Glomerular endothelial cell (primary cell): ENCODE results near the gene GOLIM4. TPM values are rescaled to one million over a fixed set of nuclear protein-coding genes. Genes with fewer than 3 reads are reported as not detected.
"Not testable (repeated sequence)": the region's sequence is repeated elsewhere in the genome, so short reads cannot be mapped to it uniquely, and the experiment has no call there.

Experiments
- DNase-seq: peaks from one replicate; pipeline ENCODE4 v3.0.0-alpha.2; 2011; ENCODE audit warnings: low read depth, low spot score; ENCODE audit errors: extremely low read depth
- total RNA-seq: library from RNA; depleted of rRNA; stranded (reverse); fragments of >200 nt; gene quantifications from 2 replicates; pipeline ENCODE4 v1.2.3, GENCODE V29; 2015

GOLIM4 gene
- total RNA-seq, 1 donor from 2014 or later: 66.9 TPM

- no peak for DNase-seq
Measured at GRCh38 chr3:168080022-168080421, 15.7 kb downstream of the GOLIM4 start.

- DNase-seq: no peak
Measured at GRCh38 chr3:168077091-168077490, 18.6 kb downstream of the GOLIM4 start.

- no peak for DNase-seq
Measured at GRCh38 chr3:168073842-168074605, 21.7 kb downstream of the GOLIM4 start.

- no peak for DNase-seq
Measured at GRCh38 chr3:168072323-168072650, 23.4 kb downstream of the GOLIM4 start.

GRCh38 chr3:168071591-168072322, 24.0 kb downstream of the GOLIM4 start:
- DNase-seq: no peak

- no peak for DNase-seq
Measured at GRCh38 chr3:168070919-168071318, 24.8 kb downstream of the GOLIM4 start.

- no peak for DNase-seq
Measured at GRCh38 chr3:168068346-168068745, 27.4 kb downstream of the GOLIM4 start.

GRCh38 chr3:168066882-168067281, 28.8 kb downstream of the GOLIM4 start:
- no peak for DNase-seq

GRCh38 chr3:168065569-168065968, 30.2 kb downstream of the GOLIM4 start:
- no peak for DNase-seq

GRCh38 chr3:168063122-168063521, 32.6 kb downstream of the GOLIM4 start:
- no peak for DNase-seq

GRCh38 chr3:168062679-168063078, 33.0 kb downstream of the GOLIM4 start:
- DNase-seq: no peak

- no peak for DNase-seq
Measured at GRCh38 chr3:168061332-168061996, 34.3 kb downstream of the GOLIM4 start.

- DNase-seq: no peak
Measured at GRCh38 chr3:168060317-168060716, 35.4 kb downstream of the GOLIM4 start.

- DNase-seq: no peak
Measured at GRCh38 chr3:168058481-168058880, 37.2 kb downstream of the GOLIM4 start.

GRCh38 chr3:168056398-168057230, 39.1 kb downstream of the GOLIM4 start:
- not testable (repeated sequence) for DNase-seq

- DNase-seq: no peak
Measured at GRCh38 chr3:168054447-168054846, 41.3 kb downstream of the GOLIM4 start.

GRCh38 chr3:168053115-168053514, 42.6 kb downstream of the GOLIM4 start:
- DNase-seq: no peak

GRCh38 chr3:168052515-168052914, 43.2 kb downstream of the GOLIM4 start:
- no peak for DNase-seq

- no peak for DNase-seq
Measured at GRCh38 chr3:168051531-168052471, 43.9 kb downstream of the GOLIM4 start.

GRCh38 chr3:168051070-168051469, 44.7 kb downstream of the GOLIM4 start:
- no peak for DNase-seq
